C4-2B (cell line): ENCODE results near the gene ABLIM3.

Experiments used
- ZFX ChIP-seq: fragments of 450-650 bp; IDR thresholded peaks from 2 replicates; pipeline ENCODE4 v1.6.1; 2017
- TF ChIP-seq, protein P1 (sequence below): fragments of 450-650 bp; conservative IDR thresholded peaks from 2 replicates; pipeline ENCODE4 v1.5.1; 2017; ENCODE audit warnings: mild to moderate bottlenecking

DNA sequence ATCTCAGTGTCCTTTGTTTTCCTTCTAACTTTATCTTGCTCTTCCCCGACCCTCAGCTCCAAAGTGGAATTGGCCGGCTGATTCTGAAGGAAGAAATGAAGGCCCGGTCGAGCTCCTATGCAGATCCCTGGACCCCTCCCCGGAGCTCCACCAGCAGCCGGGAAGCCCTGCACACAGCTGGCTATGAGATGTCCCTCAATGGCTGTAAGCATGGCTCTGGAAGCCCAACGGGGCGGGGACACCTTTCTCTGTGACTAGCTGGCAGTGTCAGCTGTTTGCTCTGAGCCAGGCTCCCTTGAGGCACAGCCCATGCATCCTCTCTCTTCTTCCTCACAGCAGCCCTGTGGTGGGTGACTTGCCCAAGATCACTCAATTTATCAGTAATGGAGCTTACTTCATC is 106.4 kb downstream of the ABLIM3 start:
- TF ChIP-seq, protein P1, sequence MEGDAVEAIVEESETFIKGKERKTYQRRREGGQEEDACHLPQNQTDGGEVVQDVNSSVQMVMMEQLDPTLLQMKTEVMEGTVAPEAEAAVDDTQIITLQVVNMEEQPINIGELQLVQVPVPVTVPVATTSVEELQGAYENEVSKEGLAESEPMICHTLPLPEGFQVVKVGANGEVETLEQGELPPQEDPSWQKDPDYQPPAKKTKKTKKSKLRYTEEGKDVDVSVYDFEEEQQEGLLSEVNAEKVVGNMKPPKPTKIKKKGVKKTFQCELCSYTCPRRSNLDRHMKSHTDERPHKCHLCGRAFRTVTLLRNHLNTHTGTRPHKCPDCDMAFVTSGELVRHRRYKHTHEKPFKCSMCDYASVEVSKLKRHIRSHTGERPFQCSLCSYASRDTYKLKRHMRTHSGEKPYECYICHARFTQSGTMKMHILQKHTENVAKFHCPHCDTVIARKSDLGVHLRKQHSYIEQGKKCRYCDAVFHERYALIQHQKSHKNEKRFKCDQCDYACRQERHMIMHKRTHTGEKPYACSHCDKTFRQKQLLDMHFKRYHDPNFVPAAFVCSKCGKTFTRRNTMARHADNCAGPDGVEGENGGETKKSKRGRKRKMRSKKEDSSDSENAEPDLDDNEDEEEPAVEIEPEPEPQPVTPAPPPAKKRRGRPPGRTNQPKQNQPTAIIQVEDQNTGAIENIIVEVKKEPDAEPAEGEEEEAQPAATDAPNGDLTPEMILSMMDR: no peak
- no peak for TF ChIP-seq ZFX
